ENCODE measurements around the gene PDGFC.
A peak's percentile ranks its signal among the peaks of the same experiment; 100 is the strongest.
"Not testable (repeated sequence)": the region's sequence is repeated elsewhere in the genome, so short reads cannot be mapped to it uniquely, and the experiment has no call there.

The PDGFC gene

DNA sequence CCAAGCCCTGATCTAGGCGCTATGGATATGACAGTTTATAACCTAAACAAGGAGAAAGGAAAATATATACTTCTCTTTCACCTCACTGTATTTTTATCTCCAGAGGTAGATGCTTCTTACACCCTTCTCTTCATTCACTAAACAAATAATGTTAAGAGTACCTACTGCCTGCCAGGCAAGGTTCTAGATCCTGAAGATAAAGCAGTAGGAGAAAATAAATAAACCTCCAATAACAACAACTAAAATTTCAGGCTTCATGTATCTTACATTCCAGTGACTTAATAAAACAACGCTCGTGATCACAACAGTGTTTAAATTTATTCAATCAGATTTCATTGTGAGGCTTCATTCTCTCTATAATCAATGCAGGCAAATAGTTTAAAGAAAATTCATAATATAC, 20.7 kb downstream of the PDGFC start:
- DNase-seq (ENCODE audit: low spot score): no peak

DNA sequence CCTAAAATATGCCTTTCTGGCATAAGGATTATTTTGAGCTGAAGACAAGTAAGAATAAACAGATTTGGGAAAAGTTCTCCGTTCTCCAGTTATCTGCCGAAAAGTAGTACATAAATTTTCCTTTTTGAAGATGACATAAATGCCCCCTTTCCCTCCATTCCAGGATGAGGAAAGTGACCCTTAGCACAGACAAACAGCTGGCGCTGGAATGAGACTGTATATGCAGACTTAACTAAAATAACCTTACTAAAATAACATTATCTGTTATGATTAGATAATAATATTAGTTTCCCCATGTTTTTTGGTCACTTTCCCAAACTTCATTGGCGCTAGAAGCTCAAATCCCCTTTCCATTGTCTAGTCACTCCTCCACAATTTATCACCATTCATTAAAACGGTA, 21.5 kb downstream of the PDGFC start:
- no peak for DNase-seq (ENCODE audit: low spot score)

DNA sequence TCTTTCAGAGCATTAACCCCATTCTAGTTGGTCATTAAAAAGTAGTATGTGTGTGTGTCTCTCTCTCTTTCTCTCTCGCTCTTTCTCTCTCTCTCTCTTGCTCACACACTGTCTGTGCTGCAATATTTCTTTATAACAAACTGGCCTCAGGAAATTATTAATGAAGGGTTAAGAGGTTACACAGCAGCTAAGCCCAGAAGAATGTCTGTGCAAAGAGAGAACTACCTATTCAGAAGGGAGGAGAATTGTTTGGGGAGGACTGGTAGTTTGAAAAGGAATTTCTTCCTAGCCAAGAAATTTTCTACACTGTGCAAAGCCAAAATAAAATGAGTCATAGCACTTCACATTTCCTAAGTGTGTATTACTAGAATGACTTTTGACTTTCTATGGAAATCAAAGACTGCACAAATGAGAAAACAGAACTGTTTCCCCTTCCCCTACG, 22.2 kb downstream of the PDGFC start:
- DNase-seq (ENCODE audit: low spot score): peak; percentile 53

DNA sequence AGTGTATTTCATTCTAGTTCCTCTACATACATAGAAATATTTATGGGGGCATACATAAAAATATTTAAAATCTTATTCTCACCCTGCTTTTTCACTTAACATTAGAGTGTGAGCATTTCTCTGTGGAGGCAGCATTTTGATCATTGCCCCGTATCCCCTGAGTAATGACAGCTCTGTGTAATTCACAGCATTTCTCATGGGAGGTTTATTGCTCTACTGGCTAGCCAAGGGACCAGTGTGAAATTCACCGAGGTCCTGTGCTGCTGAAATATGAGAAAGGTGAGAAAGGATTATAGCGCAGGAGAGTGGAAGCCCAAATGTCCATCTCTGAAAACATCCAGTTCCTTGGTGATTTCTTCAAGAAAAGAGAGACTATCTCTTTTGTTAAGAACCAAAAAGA, 22.9 kb downstream of the PDGFC start:
- no peak for DNase-seq (ENCODE audit: low spot score)

DNA sequence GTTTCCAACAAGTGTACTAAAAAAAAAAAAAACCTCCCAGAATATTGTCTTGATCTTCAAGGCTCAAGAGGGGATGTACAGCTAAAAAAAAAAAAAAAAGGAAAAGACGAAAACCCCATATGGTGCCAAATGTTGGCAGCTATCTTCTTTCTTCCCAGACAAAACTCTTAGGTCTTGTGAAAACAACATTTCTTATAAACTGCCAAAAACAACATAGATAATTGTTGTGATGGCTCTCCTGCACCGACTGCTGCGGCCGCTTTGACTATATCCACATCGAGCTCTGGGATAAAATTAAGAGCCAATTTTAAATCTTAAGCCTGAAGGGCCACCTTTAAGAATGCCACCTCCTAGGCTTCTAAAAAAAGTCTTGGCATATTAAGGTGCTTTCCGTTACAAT, 23.5 kb downstream of the PDGFC start:
- no peak for DNase-seq (ENCODE audit: low spot score)

DNA sequence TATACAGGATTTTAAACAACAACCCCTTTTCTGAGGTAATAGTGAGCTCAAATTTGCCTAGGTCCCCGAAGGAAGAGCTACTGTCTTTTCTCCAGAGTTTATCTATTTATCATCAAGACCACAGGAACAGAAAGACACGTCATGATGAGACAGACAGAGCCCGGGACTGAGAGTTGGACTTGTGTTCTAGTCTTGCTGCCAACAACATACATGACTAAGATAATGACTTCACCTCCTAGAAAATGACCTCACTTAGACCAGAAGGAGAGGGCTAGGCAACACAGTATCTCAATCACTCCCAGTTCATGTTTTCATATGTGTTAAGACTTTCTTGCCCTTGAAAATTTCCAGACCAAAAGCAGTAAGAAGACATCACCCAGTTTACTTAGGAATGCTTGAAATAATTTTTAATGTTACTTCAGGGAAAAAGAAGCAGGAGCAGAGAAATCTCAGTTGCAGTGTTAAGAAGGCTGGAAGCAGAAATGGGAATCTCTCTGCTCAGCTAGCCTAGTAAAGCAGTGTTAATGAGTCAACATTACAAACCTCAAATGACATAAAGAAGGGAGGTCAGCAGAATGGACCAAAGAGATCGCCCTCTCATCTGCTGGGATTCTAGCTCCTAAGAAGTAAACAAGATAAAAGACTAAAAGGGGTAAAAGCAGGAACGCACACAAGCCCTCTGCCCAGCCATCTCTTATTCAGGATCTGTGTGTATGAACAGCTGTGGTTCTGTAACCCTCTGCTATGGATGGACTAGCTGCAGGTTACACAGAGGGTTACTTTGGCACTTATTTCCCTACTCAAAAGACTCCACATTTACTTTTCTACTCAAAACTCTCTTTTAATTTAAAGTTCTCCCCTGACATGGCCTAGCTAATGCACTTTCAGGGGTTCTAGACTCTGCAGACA, 24.8 kb downstream of the PDGFC start:
- peak; percentile 88 for DNase-seq (ENCODE audit: low spot score)

DNA sequence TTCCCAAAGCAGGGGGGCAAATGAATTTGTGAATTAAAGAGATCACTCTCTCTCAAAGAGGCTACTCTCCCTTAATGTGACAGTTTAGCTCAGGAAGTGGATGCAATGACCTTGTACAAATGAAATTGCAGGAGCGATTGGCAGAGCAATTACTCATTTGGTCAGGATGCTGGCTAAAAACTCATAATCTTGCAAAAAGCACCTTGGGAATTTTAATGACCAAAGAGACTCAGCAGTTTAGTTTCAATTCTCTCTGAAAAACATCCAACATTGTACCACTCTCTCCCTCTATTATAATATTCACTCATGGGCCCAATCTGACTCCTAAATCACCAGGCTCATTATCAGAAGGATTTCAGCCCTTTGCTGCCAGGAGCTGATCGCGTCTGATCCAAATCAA, 26.1 kb downstream of the PDGFC start:
- DNase-seq (ENCODE audit: low spot score): no peak

DNA sequence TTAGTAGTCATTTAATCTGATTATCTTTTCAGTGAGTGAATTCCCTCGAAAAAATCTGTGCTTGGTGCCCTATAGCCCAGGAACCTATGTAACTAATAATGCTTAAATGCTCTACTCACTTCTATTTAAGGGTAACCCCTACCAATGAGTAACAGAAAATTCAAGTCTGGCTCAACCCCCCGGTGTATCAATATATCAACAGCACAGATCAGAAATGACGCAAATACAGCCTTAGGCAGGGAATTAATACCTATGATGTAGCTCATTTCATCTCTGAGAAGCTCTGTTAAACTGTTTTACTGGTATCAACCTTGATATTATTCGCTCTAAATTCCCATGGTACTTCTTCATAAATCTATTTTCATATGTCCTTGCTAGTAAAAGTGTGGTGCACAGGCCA, 28.6 kb downstream of the PDGFC start:
- no peak for DNase-seq (ENCODE audit: low spot score)

DNA sequence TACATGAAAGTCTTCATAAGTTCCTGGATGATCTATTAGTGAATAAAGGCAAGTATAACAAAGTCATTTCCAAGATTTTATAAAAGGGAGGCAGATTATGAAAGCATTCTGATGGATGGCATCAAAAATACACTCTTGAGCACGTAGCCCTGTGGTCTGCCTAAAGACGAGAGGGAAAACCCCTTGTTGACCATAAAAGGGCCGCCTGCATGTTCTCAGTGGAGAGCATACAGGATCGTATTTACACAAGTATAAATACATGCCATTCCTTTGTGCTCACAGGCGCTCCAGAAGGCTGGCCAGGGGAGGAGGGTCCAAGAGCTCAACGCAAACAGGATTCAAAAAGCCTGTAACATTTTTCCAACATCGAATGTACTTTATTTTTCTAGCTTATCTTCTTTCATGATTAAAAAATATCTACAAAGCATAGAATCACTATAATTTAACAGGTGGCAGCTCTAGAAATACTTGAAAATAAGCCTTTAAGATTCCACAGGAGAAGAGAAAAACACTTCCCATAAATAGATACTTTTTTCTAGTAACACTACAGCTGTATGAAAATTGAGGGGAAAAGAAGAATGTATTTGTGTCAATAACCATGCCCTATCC, 29.6 kb downstream of the PDGFC start:
- DNase-seq (ENCODE audit: low spot score): no peak

DNA sequence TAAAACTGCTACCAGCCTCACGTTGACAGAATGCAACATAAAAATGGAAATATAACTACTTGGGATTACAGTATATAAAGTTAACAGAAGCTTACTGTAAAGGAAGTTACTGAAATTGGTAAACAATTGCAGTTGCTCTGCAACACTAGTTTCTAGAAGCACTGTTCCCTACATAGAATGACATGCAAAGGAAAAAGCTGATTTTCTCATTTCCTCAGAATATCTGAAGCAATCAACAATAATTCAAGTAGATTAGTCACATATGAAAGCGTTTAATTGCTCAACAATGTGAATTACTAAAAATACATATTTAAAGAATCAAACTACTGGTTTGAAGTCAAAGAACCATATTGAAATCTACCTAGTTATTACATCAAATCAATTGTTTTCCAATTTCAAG, 31.8 kb downstream of the PDGFC start:
- DNase-seq (ENCODE audit: low spot score): no peak

DNA sequence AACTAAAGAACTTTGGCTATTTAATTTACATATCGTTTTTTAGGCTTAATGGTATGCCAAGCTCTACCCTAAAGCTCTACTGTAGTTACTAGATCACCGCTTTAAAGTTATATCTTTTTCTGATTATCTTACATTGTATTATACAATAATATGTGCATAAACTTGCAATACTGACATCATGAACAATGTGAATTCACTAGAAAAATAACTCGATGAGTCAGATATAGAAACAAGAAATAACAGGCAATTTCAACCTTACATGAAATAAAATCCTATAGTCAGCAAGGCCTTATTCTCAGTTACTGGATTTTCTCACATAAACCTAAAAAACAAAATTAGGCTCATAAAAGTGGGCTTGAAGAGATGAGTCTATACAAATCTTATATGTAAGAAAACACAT, 32.5 kb downstream of the PDGFC start:
- DNase-seq (ENCODE audit: low spot score): no peak

DNA sequence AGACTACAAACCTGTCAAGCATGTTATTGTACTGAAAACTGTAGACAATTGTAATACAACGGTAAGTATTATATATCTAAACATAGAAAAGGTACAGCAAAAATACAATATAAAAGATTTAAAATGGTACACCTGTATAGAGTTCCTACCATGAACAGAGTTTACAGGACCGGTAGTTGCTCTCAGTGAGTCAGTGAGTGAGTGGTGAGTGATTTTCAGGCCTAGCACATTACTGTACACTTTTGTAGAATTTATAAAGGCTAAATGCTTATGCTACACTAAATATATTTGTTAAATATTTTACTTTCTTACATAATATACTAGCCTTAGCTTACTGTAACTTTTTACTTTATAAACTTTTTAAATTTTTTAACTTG, 37.4 kb downstream of the PDGFC start:
- no peak for DNase-seq (ENCODE audit: low spot score)

DNA sequence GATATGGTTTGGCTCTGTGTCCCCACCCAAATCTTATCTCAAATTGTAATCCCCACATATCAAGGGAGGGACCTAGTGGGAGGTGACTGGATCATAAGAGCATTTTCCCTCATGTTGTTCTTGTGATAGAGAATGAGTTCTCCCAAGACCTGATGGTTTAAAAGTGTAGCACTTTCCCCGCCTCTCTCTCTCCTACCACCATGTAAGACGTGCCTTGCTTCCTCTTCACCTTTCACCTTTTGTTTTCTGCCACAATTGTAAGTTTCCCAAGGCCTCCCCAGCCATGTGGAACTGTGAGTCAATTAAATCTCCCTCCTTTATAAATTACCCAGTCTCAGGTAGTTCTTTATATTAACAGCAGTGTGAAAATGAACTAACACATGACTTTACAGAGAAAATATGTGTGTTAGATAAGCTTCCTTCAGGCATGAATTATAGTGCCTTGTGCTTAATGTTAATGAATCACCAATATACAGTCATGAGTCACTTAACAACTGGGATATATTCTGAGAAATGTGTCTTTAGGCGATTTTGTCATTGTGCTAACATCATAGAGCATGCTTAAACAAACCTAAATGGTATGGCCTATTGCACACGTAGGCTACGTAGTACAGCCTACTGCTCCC, 37.9 kb downstream of the PDGFC start:
- DNase-seq (ENCODE audit: low spot score): no peak

DNA sequence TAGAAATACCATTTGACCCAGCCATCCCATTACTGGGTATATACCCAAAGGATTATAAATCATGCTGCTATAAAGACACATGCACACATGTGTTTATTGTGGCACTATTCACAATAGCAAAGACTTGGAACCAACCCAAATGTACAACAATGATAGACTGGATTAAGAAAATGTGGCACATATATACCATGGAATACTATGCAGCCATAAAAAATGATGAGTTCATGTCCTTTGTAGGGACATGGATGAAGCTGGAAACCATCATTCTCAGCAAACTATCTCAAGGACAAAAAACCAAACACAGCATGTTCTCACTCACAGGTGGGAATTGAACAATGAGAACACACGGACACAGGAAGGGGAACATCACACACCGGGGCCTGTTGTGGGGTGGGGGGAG, 39.2 kb downstream of the PDGFC start:
- not testable (repeated sequence) for DNase-seq (ENCODE audit: low spot score)

DNA sequence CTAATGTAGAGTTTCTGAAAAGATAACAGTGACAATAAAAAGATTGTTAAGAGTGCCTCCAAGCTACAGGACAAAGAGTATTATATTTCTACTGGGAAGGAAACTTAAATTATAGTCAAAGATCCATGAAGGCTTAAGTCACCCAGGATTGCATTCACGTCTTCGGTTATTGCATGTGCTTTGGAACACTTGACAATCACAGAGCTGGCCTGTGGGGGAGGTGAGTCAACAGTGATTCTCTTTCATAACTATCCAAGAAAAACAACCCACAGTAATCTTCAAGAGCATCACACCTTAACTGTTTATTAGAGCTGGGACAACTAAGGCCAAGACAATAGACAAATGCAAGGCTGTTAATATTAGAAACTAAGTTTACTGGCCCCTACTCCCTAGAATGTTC, 40.3 kb downstream of the PDGFC start:
- DNase-seq (ENCODE audit: low spot score): peak; percentile 52

DNA sequence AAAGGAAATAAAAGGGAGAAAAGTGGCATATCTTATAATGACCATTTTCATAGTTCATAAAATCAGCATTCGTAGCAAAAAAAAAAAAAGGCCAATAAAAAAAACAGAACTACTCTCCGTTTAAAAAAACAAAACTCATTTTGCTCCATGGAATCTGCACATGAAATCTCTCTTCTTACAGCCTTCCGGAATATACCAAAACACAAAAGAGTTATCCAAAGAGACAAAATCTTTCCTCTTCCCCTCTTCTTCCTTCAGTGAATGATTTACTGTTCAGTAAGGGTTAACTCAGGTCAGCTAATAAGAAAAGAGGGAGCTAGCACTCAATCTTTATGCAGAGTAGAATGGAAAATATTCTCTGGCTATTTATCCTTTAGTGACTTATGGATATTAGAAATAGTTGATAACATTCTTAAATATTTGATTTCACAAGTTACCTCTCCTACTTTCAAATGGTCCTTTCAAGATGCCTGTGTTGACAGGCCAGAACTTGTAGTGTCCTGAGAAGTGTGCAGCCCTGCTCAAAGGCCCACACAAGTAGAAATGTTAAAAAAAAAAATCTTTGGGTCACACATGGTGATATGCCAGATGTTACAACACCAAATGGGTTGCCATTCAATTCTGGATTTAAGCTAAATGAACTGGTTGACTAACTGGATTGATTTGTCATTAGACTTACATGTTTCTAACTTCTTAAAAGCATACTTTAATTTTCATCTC, 42.1 kb downstream of the PDGFC start:
- no peak for DNase-seq (ENCODE audit: low spot score)

DNA sequence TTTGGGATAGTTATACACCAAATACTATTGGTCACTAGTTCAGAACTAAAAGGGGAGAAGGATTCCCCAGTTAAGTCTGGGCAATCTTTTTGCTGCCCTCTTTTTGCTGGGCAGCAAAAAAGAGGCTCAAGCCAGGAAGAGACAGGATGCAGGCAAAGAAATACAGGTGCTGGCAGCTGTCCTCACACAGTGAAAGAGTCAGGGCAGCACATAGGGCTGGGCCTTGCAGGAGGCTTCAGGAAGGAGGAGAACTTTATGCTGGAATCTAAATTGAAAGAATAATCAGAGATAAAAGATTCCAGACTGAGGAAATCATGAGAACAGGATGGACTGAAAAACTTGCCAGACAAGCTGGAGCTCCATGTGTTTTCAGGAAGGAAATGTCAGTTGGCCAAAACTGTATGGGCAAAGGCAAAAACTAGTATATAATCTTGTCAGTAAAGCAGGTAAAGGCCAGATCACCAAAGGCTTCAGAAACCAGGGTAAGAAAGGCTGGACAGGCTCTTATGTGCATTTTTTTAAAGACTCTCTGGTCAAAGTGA, 46.8 kb downstream of the PDGFC start:
- DNase-seq (ENCODE audit: low spot score): no peak

DNA sequence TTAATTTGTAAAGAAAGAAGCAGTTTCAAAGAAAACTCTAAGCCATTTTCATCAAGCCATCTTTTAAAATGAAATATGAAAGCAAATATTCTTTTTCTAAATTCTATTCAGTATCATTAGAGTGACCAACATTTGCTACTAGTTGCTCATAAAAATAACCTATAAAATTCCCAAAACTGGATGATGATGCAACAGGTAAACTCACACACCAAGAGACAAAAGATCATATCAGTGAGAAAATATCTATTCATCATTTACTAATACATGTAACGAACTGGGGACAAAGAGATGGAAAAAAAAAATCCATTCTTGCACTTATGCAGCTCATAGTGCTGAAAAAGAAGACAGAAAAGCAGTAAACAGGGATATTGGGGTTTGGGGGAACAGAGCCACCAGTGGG, 48.1 kb downstream of the PDGFC start:
- DNase-seq (ENCODE audit: low spot score): no peak

DNA sequence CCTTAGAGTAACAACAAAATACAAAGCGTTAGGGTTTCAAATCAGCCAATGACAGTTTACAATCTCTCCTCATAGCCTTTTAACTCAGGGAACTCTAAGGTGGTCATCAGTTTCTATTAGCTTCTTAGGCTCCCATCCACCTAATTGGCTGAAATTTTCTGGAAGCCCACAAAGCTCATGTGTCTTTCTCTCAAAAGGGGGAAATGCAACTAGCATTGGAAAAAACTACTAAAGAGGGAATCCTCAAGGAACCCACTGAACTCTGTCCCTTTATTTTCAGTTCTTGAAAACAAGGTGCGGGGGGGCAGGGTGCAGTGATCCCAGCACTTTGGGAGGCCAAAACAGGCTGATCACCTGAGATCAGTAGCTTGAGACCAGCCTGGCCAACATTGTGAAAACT, 56.4 kb downstream of the PDGFC start:
- no peak for DNase-seq (ENCODE audit: low spot score)

DNA sequence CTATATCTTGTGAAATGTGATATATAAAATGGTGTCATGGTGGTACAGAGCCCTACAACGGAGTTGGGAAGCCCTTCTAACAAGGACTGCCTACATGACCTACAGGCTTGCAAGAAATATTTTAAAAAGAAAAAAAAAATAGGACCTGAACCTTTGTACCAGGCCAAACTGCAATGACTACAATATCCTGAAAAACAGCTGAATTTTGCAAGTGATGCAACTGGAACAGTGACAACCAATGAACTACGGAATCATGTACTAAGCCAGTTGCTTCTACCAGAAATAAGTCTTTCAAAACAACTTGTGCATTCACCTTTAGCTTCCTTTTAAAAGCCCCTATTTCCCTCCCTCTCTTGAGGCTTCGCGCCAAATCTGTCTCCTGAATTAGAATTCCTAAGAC, 58.4 kb downstream of the PDGFC start:
- DNase-seq (ENCODE audit: low spot score): no peak

DNA sequence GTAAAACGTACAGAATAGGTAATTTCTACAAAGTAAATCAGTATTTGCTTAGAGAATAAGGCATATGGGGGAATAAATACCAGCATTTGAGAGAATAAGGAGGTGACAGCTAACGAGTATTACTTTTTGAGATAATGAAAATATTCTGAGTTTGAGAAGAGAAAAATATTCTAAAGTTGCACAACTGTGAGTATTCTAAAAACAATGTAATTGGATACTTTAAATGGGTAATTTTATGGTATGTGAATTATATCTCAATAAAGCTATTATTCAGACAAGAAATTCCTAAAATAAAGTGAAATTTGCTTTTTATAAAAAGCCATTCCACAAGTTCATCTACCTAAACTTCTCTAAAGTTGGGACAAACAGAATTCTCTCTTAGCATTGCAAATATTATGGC, 62.6 kb downstream of the PDGFC start:
- DNase-seq (ENCODE audit: low spot score): no peak

DNA sequence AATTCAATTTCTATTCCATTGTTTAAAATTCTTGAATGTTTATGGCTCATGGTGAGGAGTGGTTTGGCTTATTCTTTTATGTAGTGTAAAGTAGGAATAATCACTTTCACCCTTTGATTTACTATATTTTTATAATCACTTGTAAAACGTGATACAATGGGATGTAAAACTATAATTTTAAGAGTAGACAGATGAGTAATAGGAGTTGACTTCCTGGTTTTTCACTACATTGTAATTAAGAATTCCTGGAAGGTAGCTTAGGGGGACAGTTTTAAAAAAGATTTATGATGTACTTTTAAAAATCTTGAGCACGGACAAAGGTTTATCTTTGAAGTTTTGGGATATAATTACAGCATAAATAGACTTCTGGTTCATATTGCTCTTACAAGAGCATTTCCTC, 65.3 kb downstream of the PDGFC start:
- no peak for DNase-seq (ENCODE audit: low spot score)

Data from AG08395 (cell line).